ENCODE measurements around the gene CBLC.

GRCh38 chr19:44729516-44730033 is 48.1 kb upstream of the CBLC start:
- TF ChIP-seq, protein P1, sequence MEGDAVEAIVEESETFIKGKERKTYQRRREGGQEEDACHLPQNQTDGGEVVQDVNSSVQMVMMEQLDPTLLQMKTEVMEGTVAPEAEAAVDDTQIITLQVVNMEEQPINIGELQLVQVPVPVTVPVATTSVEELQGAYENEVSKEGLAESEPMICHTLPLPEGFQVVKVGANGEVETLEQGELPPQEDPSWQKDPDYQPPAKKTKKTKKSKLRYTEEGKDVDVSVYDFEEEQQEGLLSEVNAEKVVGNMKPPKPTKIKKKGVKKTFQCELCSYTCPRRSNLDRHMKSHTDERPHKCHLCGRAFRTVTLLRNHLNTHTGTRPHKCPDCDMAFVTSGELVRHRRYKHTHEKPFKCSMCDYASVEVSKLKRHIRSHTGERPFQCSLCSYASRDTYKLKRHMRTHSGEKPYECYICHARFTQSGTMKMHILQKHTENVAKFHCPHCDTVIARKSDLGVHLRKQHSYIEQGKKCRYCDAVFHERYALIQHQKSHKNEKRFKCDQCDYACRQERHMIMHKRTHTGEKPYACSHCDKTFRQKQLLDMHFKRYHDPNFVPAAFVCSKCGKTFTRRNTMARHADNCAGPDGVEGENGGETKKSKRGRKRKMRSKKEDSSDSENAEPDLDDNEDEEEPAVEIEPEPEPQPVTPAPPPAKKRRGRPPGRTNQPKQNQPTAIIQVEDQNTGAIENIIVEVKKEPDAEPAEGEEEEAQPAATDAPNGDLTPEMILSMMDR (conservative IDR thresholded peaks at IDR 0.05; ENCODE audit: low read depth, low read length) = no peak
- TF ChIP-seq EZH2phosphoT487 (IDR thresholded peaks at IDR 0.05; ENCODE audit: borderline replicate concordance, low read length) (no peak), EZH2 (IDR thresholded peaks at IDR 0.05; ENCODE audit: low read length, unreplicated experiment) (no peak)
